Measurements from ENCODE around the gene STXBP4. TPM values are rescaled to one million over a fixed set of nuclear protein-coding genes. Genes with fewer than 3 reads are reported as not detected.

The STXBP4 gene
- total RNA-seq, 6 donors from 2014 or later: 9.1 to 24.7 (median 11.9) TPM

DNA sequence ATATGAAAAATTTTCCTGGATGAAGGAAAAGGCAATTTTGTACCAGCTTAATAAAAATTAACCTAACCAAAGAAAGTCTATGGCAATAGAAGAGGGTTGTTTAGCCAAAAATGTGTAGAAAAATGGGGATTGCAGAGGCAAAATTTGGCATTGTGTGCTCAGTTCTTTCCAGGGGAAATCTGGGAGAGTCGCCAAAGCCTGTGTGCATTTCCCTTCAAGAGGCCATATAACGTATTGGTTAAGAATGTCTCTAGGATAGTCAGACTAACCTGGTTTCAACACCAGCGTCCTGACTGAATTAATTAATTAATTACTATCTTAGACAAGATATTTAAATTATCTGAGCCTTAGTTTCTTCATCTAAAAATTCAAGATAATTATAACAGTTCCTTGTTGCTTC is 251.4 kb downstream of the STXBP4 start:
- 36 to 40% methylated on average over 3 of the region's 3 CpGs for WGBS, 2 donors
- peak in 1 of 2 donors; percentile 33 for DNase-seq
- Histone ChIP-seq H3K4me3 (no peak overlapping the region), H3K36me3 (no peaks in the 10 kb centered on the region), H3K27me3 (no peaks in the 10 kb centered on the region), H3K9me3 (no peaks in the 10 kb centered on the region), H3K27ac (no peak overlapping the region), H3K4me1 (peaks cover 0 to 6% (median 0%) of the 10 kb centered on the region in 4 donors)
- TF ChIP-seq POLR2A (IDR thresholded peaks at IDR 0.05) (no peak), CTCF (IDR thresholded peaks at IDR 0.05) (no peak), POLR2AphosphoS5 (IDR thresholded peaks at IDR 0.05) (no peak), EP300 (IDR thresholded peaks at IDR 0.05) (no peak)
- ATAC-seq (ENCODE audit: low FRiP score in 2 of 2): no peak

Small RNA genes within 50 kb of the gene (small RNA-seq; reads per million reads assigned to genes)
- 0 reads per million in 4 donors for gene AC007485.1

Other genes starting within 250 kb of the STXBP4 start
- 10 to 100 TPM; 25.1 to 64.1 (median 35.1) TPM for gene TOM1L1, start 67.9 kb upstream of the STXBP4 start, total RNA-seq
- 10 to 100 TPM; 30.7 to 64.8 (median 47.2) TPM for gene COX11, start 111 bp upstream of the STXBP4 start, total RNA-seq